Measurements from ENCODE around the gene PTX4.

PTX4 gene

DNA sequence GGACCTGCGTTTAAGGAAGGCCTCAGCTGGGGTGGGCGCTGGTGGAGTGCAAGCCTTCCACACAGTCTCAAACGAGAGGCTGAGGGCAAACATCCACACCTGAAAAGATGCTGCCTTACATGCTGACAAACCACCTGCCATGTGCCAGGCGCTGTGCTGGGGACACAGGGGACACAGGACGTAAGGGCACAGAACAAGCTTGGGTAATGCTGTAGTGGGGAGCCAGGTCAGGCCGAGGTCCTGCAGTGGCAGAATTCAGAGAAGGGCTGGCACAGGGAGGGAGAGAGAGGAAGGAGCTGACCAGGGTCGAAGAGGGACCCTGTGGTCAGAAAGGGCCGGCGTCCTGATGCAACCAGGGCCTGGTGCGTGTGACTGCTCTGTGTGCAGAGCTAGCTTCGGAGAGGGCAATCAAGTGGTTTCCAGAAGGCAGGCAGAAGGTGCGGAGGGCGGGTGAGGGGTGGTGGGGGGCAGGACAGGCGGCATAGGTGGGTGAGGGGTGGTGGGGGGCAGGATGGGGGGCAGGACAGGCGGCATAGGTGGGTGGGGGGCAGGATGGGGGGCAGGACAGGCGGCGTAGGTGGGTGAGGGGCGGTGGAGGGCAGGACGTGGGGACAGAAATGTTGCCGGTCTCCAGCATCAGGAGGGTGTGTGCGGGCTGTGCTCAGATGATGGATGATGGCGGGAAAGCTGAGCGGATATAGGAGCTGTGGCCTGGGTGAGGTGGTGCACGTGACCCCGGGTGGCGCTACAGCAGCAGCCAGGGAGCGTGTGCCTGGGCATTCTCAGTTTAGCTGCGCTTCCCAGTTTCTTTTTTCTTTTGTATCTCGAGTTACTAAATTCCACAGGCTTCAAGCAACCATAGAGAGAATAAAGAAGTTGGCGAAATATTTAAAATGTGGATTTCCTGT, 23.2 kb upstream of the PTX4 start:
- H3K4me3 ChIP-seq (ENCODE audit: low read depth, low read length) = no peak overlapping the region
- TF ChIP-seq, protein P1, sequence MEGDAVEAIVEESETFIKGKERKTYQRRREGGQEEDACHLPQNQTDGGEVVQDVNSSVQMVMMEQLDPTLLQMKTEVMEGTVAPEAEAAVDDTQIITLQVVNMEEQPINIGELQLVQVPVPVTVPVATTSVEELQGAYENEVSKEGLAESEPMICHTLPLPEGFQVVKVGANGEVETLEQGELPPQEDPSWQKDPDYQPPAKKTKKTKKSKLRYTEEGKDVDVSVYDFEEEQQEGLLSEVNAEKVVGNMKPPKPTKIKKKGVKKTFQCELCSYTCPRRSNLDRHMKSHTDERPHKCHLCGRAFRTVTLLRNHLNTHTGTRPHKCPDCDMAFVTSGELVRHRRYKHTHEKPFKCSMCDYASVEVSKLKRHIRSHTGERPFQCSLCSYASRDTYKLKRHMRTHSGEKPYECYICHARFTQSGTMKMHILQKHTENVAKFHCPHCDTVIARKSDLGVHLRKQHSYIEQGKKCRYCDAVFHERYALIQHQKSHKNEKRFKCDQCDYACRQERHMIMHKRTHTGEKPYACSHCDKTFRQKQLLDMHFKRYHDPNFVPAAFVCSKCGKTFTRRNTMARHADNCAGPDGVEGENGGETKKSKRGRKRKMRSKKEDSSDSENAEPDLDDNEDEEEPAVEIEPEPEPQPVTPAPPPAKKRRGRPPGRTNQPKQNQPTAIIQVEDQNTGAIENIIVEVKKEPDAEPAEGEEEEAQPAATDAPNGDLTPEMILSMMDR (IDR thresholded peaks at IDR 0.05; ENCODE audit: low read depth, low read length, missing control alignments) = no peak
- no peak for DNase-seq (ENCODE audit: low read depth)

DNA sequence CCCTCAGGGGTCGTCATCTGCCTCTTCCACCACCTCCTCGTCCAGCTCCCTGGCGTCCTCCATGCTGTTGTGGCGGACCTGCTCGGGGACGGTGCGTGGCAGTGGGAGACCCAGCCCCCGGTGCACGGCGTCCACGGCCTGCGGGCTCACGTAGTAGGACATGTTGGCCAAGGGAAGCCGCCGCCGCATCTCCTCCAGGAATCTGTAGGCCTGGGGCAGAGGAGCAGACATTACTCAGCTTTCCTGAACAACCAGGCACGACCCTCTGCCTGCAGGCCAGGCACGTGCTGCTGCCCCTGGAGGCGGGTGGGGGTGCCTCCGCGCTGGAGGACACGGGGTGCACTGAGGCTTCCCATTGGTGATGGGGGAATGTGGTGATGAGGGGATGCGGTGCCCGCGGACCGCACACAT, 22.2 kb upstream of the PTX4 start:
- no peak for DNase-seq (ENCODE audit: low read depth)
- no peak overlapping the region for H3K4me3 ChIP-seq (ENCODE audit: low read depth, low read length)
- TF ChIP-seq, protein P1 (IDR thresholded peaks at IDR 0.05; ENCODE audit: low read depth, low read length, missing control alignments) = no peak

DNA sequence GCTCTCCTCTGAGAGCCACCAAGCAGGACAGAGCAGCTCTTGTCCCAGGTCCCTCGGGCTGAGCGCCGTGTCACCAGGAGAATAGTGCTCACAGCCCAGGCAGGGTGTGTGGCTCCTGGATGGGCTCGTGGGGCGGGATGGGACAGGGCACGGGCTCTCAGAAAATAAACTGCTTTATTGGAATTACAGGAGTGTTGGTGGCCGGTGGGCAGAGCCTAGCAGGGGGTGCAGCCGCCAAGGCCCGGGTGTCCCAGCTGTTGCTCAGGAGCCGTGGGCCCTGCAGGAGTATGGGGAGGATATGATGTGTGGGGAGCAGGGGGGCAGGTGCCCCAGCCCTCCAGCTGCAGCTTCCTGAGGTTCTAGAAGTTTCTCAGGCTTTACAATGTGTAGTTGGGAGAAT, 21.5 kb upstream of the PTX4 start:
- TF ChIP-seq, protein P1 (IDR thresholded peaks at IDR 0.05; ENCODE audit: low read depth, low read length, missing control alignments) = no peak
- no peak overlapping the region for H3K4me3 ChIP-seq (ENCODE audit: low read depth, low read length)
- DNase-seq (ENCODE audit: low read depth) = no peak

DNA sequence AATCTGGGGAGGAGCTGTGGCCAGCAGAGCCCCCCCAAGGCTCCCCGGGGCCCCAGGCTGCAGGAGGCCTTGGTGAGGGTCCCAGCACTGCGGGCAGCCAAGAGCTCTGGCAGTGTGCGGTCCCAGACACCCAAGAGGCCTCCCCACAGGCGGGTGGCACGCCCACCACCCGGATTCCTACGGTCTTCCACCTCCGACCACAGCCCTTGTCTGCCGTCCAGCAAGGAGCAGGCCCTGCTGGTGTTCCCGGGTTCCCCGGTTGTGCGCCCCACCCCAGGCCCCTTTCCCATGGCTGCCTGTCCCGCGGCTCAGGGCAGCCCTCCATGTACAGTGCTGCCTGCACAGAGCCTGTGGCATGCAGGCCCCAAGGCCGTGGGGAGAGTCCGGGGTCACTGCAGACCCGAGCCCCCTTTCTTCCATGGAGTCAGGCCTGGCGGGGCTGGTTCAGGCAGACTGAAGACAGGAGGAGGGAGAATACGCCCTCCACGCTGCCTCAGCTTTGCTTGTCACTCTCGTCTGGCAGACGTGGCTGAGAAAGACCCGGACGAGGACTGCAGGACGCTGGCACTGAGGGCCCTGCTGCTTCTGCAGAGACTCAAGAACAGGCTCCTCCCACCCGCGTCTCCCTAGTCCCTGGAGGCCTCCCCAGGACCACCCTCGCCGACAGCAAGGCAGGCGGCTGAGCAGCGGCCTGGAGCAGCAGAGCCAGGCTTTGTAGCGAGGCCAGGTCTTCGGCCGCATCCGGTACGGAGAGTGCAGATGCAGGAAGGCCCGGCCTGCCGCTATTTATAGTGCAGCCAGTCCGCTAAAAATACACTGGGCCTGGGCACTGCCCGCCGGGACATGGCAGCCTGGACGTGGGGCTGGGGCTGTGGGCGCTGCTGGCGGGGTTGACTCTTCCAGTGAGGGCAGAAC, 20.8 kb upstream of the PTX4 start:
- no peak for DNase-seq (ENCODE audit: low read depth)
- H3K4me3 ChIP-seq (ENCODE audit: low read depth, low read length) = no peak overlapping the region
- TF ChIP-seq, protein P1 (IDR thresholded peaks at IDR 0.05; ENCODE audit: low read depth, low read length, missing control alignments) = no peak

GRCh38 chr16:1508494-1509187, 19.9 kb upstream of the PTX4 start:
- H3K4me3 ChIP-seq (ENCODE audit: low read depth, low read length) = no peak overlapping the region
- TF ChIP-seq, protein P1 (IDR thresholded peaks at IDR 0.05; ENCODE audit: low read depth, low read length, missing control alignments) = no peak
- DNase-seq (ENCODE audit: low read depth) = no peak

GRCh38 chr16:1506494-1507213, 17.9 kb upstream of the PTX4 start:
- no peak overlapping the region for H3K4me3 ChIP-seq (ENCODE audit: low read depth, low read length)
- no peak for DNase-seq (ENCODE audit: low read depth)
- TF ChIP-seq, protein P1 (IDR thresholded peaks at IDR 0.05; ENCODE audit: low read depth, low read length, missing control alignments) = no peak
